A172 (cell line): ENCODE data around the gene UGT8. TPM values are rescaled to one million over a fixed set of nuclear protein-coding genes. Genes with fewer than 3 reads are reported as not detected.
"Not testable (repeated sequence)": the region's sequence is repeated elsewhere in the genome, so short reads cannot be mapped to it uniquely, and the experiment has no call there.

Experiments
- DNase-seq: peaks from one replicate; pipeline ENCODE4 v3.0.0-alpha.2; 2015; ENCODE audit warnings: low spot score
- total RNA-seq: library from RNA; depleted of rRNA; stranded (reverse); fragments of >200 nt; shearing (Covaris generic); gene quantifications from 2 replicates; pipeline ENCODE4 v1.2.3, GENCODE V29; 2014

The UGT8 gene
- total RNA-seq, 1 experiment from 2014 or later: not detected

- no peak for DNase-seq
Observed at GRCh38 chr4:114603497-114603896, 4.9 kb downstream of the UGT8 start.

DNA sequence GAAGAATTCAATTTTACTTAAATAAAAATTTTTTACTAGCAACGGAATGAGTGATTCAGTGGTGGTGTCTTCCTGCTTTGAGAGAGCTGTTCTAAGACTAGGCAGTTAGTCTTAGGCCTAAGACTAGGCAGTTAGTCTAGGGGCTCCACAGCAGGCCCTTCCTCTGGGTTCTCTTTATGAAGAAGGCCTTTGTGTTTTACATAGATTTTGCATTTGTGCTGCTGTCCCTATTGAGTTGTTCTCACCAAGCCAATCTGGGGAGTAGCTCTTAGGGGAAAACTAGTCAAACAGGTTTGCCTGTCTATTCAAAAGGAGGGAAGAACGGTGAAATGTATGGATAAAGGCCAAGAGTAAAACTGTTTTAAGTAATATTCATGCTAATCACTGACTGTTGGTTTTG is 7.6 kb downstream of the UGT8 start:
- no peak for DNase-seq

GRCh38 chr4:114607056-114607455 is 8.4 kb downstream of the UGT8 start:
- DNase-seq: no peak

GRCh38 chr4:114613560-114613959 is 15.0 kb downstream of the UGT8 start:
- DNase-seq: no peak

DNA sequence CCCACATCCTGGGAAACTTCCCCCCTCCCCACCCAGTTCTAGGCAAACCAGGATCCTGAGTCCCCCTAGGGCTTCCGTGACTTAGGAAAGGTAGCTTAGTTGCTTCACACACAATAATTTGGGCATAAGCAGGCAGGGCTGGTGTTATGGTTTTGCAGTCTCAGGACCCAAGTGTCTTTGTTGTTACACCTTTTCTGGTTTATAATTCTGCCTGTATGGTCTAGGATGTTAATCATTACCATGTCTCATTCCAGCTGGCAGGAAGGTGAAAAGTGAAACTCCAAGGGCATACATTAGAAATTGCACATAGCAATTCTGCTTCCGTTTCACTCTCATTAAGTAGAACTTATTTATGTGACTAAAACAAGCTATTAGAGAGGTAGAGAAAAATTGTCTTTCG is 16.8 kb downstream of the UGT8 start:
- no peak for DNase-seq

DNA sequence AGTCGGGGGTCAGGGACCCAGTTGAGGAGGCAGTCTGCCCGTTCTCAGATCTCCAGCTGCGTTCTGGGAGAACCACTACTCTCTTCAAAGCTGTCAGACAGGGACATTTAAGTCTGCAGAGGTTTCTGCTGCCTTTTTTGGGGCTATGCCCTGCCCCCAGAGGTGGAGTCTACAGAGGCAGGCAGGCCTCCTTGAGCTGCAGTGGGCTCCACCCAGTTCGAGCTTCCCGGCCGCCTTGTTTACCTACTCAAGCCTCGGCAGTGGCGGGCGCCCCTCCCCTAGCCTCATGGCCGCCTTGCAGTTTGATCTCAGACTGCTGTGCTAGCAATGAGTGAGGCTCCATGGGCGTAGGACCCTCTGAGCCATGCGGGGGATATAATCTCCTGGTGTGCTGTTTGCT is 17.4 kb downstream of the UGT8 start:
- not testable (repeated sequence) for DNase-seq

- DNase-seq: no peak
Observed at GRCh38 chr4:114626196-114626595, 27.6 kb downstream of the UGT8 start.

DNA sequence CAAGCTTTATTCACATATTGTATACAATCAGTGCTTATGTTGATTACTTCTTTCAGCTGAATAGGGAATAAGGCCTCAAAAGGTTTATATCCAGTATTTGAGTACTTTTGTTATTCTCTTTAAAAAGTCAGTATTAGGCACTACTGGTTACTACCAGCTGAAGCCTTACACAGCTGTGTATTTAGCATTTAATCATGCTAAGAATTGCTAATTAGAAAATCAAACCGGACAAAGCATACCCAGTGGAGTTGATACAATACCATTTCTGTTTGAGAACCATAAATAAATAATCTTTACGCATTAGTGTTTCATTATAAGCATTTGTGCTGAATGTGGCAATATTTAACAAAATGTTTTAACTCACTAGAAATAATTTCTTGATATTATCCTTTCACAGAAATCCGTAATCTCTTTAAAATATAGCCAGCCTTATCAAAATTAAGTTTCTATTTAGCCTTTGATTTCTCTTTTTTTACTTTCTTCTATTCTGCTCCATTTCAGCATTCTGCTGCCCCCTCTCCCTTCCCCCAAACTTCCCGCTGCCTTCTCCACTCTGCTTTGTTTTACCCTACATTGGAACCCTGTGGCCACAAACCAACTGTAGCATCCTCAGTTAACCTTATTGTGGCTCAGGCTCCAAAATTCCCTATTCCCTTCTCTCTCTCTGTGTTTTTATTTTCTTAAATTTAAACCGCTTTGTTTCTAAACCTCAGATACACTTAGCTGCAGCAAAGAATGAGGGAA is 37.8 kb downstream of the UGT8 start:
- DNase-seq: no peak

- DNase-seq: no peak
Observed at GRCh38 chr4:114642173-114642780, 43.7 kb downstream of the UGT8 start.

- no peak for DNase-seq
Observed at GRCh38 chr4:114649908-114650307, 51.3 kb downstream of the UGT8 start.

- DNase-seq: no peak
Observed at GRCh38 chr4:114653675-114654074, 55.1 kb downstream of the UGT8 start.

- DNase-seq: no peak
Observed at GRCh38 chr4:114654592-114654991, 56.0 kb downstream of the UGT8 start.

- DNase-seq: no peak
Observed at GRCh38 chr4:114658179-114658578, 59.6 kb downstream of the UGT8 start.

DNA sequence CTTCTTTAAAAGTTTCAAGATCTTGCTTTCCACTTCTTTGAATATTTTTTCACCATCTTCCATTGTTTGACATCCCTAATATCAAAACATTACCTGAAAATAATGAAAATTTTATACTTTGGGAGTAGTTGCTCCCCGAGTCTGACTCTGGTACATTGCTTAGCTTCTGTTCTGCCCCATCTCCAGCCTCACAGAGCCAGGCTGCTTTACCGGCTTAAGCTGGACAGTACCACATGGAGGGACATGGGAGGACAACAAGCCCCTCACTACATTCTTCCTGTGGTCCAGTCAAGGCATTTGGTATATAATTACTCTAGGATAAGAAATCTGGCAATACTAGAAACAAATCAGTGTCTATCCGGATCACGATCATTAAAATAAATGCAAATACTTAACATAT is 60.2 kb downstream of the UGT8 start:
- DNase-seq: no peak

DNA sequence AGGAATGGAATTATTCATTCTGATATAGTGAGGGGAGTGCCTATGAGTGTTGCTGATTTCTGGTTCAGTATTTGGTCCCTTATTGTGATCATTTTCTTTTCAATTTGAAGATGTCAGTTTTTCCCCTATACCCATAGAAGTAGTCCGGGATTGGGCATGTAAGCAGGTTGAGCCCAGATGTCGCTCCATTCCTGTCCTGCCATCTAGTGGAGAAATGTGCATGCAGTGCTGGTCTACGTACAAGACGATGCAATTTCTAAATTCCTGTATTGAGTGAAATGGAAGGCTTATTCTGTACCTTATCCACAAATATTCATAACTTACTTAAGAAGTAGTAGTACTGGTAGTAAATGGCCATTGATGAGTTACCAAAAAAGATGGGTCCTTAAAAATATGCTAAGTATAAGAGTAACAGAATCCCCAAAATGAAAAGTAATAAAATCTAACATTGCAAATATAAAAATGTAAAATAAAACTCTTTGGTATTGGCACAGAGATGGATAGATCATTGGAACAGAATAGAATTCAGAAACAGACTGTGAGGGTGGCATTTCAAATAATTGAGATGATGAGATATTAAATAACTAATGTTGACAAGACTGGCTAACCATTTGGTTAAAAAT is 60.9 kb downstream of the UGT8 start:
- peak; percentile 67 for DNase-seq

DNA sequence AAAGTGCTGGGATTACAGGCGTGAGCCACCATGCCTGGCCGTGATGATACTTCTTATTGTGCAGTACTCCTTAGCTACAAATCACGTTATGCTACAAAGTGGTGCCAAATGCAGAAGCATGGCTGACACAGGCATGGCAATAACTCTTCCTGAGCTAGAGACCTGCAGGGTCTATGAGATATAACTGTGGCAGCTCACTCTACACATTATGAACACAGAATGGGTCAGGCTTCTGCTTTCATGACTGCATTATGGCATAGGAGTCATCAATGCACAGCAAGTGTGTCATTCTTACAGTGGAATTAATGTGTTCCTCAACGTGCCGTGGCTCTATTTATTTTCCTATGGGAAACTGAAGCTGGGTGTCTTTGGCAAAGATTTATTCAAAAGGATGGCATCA is 64.5 kb downstream of the UGT8 start:
- no peak for DNase-seq

GRCh38 chr4:114668577-114668976 is 70.0 kb downstream of the UGT8 start:
- no peak for DNase-seq

- DNase-seq: not testable (repeated sequence)
Observed at GRCh38 chr4:114670733-114671132, 72.1 kb downstream of the UGT8 start.

DNA sequence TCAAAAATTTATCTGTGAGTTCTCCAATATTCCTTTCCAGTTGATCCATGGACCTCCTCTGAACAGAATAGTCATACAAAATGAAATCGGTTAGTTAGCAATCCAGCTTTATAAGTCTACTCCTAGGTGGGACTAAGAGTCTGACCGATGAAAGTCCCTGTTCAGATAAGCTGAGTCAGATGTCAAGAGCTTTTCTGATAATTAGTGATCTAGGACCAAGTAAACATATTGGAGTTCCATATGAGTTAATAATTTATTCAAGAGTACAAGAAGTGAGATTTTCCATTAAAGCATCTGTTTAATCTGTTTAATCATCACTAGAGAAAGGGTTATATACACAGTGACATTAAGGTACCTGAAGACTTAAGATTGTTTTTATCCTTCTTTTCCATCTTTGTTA is 74.7 kb downstream of the UGT8 start:
- DNase-seq: no peak

DNA sequence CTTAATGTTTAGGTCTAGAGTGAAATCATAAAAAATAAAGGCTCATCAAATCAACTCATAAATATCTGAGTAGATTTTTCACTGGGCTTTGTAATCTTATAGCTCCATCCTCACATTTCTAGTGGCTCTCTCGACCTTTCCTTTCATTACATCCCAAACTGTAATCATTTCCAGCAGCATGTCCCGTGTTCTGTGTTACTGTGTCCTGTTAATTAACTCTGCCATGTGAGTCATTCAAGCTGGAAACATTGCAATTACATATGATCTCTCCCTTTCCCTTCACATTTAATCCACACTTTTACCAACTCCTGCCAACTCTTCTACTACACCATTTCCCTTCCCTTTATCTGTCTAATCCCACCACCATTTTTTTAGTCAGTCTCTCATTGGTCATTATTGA is 75.5 kb downstream of the UGT8 start:
- no peak for DNase-seq

DNA sequence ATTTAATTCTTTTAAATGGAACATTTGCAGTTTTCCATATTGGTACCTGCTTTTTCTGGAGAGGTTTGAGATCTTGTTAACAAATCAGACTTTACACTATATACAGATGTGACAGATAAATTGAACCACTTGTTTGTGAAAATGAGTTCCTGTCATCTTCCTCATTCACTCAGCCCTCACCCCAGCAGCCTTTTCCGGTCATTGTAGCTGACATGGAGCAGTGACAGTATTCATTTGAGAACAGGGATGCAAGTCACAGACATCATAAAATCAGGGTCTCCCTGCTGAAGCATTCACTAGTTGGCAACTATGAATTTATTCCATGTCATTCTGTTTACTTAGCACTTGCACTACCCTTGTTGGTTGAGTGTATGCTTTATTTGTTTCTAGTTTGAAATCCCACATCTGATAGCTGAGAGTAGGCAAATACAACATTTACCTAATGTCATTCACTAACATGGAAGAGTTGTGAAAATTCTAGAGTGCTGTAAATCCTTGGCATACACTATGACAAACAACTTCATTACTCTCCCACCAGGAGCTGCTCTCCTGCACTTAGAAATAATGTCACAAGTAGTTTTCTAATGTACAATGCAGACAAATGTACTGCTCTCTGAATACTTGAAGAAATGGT is 78.9 kb downstream of the UGT8 start:
- DNase-seq: no peak

DNA sequence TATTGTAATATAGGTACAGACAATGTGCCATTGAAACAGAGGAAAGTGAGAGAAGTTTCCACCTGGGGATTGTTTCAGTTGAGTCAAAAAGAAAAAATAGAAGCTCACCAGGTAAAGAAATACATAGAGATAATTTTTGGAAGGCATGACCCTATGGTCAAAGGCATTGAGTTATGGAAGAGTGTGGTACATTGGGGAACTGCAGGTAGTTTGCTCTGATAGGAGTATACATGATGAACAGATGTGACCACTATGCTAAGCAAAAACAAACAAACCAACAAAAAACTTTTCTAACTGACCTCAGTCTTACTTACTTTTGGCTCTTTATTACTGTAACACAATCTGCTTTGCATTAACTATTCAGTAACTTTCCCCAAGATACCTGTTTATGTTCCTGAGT is 85.9 kb downstream of the UGT8 start:
- DNase-seq: no peak

DNA sequence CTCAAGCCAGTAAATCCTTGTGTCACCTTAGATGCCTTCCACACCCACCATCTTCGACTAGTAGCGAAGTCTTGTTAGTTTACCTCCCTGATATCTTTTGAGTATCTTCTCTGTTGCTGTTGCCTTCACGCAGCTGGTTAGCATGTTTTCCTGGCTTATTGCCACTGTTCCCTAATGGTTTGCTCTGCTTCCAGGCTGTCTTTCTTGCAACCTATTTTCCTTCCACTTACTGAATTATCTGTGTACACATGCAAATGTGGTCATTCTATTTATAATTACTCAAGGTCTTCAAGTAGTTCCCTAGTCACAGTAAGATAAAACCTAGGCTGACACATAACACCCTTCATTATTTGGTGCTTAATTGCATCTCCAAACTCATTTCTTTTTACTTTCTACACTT is 89.5 kb downstream of the UGT8 start:
- DNase-seq: no peak
